H1 (cell line): ENCODE measurements around the gene TRIM4. TPM values are rescaled to one million over a fixed set of nuclear protein-coding genes. Genes with fewer than 3 reads are reported as not detected.

ENCODE experiments used
- BACH1 ChIP-seq: IDR thresholded peaks from 2 replicates; pipeline ENCODE4 v1.6.1; 2012; ENCODE audit warnings: low read length, improper control_type of control experiment
- EP300 ChIP-seq, 2 experiments: IDR thresholded peaks; 1 replicate in 1 of 2; 2 replicates in 1 of 2; pipeline ENCODE4 v1.6.1; 2011 to 2012; ENCODE audit warnings: low read depth in 2 of 2, low read length in 2 of 2, mild to moderate bottlenecking in 2 of 2, borderline replicate concordance in 1 of 2, inconsistent platforms in 1 of 2, moderate library complexity in 1 of 2
- GTF2F1 ChIP-seq: IDR thresholded peaks from 2 replicates; pipeline ENCODE4 v1.6.1; 2012; ENCODE audit warnings: low read depth, low read length, improper control_type of control experiment, borderline replicate concordance
- HDAC6 ChIP-seq: IDR thresholded peaks from one replicate; pipeline ENCODE4 v1.7.1; 2012; ENCODE audit warnings: low read depth, mild to moderate bottlenecking, inconsistent platforms, low read length, moderate library complexity
- POLR2AphosphoS5 ChIP-seq: IDR thresholded peaks from 2 replicates; pipeline ENCODE4 v1.6.1; 2011; ENCODE audit warnings: low read depth, low read length
- SIRT6 ChIP-seq: IDR thresholded peaks from one replicate; pipeline ENCODE4 v1.7.1; 2012; ENCODE audit warnings: low read length, inconsistent platforms
- SIX5 ChIP-seq: IDR thresholded peaks from 2 replicates; pipeline ENCODE4 v1.6.1; 2011; ENCODE audit warnings: mild to moderate bottlenecking, low read depth, low read length
- TAF7 ChIP-seq: optimal IDR thresholded peaks from 2 replicates; pipeline ENCODE3; 2011; ENCODE audit warnings: low read depth, mild to moderate bottlenecking, inconsistent platforms, low read length, moderate library complexity, borderline replicate concordance
- polyA plus RNA-seq, 7 experiments: library from polyadenylated mRNA; depleted of rRNA in 3 of 7; stranded (reverse) in 5 of 7; unstranded in 2 of 7; fragments of >200 nt in 5 of 7; fragments of 200-250 nt in 2 of 7; gene quantifications; 1 replicate in 5 of 7; 2 replicates in 1 of 7; 4 replicates in 1 of 7; pipeline versions ENCODE4 v1.2.1 to v1.2.3, GENCODE V29; 2011 to 2013; ENCODE audit warnings: missing spikeins in 2 of 7, mixed read lengths in 2 of 7
- total RNA-seq: library from RNA; stranded (reverse); fragmentation: NEBNext Ultra II Directional; extraction: Animal tissue kit (Norgen Biotek cat#: 25700); gene quantifications from 2 replicates; pipeline ENCODE4 v1.2.1, GENCODE V29; 2021

The TRIM4 gene
- total and polyA plus RNA-seq, 2 of the 8 experiments (the other 6 are each of a cell fraction or from before 2014, with no cell fraction given): 0.03 to 7.3 TPM

DNA sequence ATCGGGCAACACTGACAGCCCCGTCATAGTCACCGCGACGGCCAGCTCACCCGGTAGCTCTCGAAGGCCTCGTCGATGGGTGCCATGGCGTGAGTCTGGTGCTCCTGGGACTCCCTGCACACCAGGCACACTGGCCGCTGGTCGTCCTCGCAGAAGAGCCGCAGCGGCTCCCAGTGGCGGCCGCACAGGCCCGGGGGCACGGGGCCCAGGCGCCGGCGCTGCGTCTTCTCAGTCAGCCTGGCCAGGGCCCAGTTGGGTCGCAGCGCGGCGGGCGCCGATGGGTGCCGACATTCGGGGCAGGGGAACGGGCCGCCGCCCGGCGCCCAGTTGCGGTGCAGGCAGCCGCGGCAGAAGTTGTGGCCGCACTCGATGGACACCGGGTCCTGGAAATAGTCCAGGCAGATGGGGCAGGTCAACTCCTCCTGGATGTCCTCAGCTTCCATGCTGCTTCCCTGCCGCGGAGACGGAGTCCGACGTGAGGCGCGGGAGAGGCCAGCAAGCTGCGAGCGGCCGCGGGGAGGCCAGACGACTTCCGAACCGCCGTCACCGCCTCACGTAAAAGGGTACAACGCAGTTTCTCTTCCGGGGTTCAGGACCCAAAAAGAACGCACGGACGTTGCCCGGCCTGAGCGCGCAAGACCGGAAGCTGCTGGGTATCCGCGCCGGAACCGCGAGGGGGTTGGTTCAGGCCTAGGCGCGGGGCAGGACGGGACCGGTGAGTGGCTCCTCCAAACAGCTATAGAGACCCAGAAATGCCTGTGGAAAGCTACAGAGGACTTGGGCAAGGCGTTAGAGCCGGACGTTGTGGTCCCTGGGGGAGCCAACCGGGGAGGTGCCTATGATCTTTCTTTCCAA is at the start of gene TRIM4 (continued):
- TF ChIP-seq TAF7 (no peak), POLR2AphosphoS5 (no peak), HDAC6 (no peak), GTF2F1 (no peak), EP300 (IDR thresholded peaks at IDR 0.05; ENCODE audit: borderline replicate concordance in 1 of 2, low read depth in 2 of 2, low read length in 2 of 2) (no peak), SIX5 (no peak), BACH1 (no peak), SIRT6 (no peak)
